HG03378 (cell line): ENCODE measurements around the gene L3MBTL4.
"Not testable (repeated sequence)": the region's sequence is repeated elsewhere in the genome, so short reads cannot be mapped to it uniquely, and the experiment has no call there.

Experiments
- ATAC-seq: cut with Tn5 transposase; IDR thresholded peaks from one replicate; pipeline ENCODE4 v1.9.1; 2021; ENCODE audit warnings: mild to moderate bottlenecking, moderate library complexity; ENCODE audit not compliant: unreplicated experiment

The L3MBTL4 gene

DNA sequence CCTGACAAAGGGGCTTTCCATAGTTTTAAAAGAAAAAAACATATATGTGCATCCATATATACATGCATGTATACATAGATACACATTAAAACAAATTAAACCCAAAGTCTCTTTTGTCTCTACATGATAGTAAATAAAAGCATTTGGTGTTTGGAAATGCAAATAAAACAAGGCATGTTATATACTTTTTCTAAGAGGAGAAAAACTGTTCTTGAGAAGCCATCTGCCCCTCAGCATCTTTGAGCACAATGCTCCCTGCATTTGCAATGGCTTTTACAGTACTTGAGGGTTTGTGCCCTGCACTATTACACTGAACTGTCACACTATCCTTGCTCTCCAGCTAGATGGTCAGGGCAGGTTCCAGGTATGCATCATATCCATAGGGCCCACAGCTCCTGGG lies 210.2 kb downstream of the L3MBTL4 start:
- no peak for ATAC-seq

GRCh38 chr18:6203791-6204190 lies 210.9 kb downstream of the L3MBTL4 start:
- no peak for ATAC-seq

DNA sequence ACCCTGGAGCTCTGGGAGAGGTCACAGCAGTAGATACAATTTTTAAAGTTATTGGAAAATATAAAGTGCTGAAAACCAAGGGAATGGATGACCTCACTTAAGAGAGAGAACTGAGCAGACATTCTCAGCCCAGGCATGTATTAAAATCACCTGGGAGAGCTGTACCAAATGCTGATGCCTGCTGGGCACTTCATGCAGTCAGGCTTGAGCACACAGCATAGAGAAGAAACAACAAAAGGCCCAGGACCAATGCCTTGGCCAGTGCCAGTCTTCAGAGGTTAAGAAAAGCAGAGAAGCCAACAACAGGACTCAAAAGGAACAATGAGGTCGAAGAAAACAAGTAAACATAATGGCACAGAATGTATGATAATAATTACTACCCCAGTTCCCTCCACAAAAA lies 211.8 kb downstream of the L3MBTL4 start:
- ATAC-seq = no peak

GRCh38 chr18:6200204-6200774 lies 214.4 kb downstream of the L3MBTL4 start:
- no peak for ATAC-seq

DNA sequence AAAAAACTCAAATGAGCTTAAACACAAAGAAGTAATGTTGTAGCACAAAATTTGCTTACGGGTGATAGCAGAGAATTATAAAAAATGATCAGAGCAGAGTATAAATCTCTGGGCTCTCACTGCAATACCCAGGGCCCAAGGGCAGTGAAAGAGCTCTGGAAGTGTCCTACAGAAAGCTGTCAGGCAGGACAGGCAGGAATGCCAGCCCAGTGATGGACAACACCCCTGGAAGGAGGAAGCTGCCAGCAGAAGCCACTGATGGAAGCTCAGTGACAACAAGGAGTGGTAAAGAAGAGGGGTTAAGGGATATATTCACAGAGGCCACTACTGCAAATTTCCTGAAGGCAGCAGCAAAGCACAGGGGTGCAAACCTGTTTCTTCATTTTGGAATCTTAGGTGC lies 214.9 kb downstream of the L3MBTL4 start:
- ATAC-seq = no peak

GRCh38 chr18:6198585-6198984 lies 216.1 kb downstream of the L3MBTL4 start:
- ATAC-seq = no peak

DNA sequence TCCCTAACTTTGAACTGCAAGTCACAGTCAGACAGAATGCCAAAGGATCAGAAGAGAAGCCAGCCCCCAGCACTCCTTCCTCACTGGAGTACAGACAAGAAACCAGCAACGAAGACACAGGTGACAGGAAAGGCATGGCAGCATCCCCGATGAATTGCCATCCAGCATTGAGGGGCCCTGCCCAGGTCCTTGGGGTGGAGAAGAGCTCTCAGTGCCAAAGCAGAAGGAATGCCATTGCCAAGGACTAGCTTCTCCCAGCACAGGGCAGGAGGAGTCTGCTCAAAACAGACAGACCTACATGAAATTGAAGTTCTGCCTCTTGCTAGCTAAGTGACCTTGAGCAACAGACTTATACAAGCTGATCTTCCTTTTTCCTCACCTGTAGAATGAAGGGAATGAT lies 220.1 kb downstream of the L3MBTL4 start:
- ATAC-seq = no peak

DNA sequence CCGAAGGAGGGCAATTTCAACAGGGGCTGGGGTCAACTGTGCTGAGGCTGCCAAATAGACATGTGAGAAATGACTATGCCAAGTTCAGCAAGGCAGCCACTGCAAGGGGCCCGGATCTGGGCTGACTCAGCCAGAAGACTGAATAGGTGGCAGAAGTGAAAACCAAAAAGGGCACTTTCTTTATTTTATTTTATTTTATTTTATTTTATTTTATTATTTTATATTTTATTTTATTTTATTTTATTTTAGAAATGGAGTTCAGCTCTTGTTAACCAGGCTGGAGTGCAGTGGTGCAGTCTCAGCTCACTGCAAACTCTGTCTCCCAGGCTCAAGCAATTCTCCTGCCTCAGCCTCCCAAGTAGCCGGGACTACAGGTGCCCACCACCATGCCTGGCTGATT lies 228.9 kb downstream of the L3MBTL4 start:
- ATAC-seq = not testable (repeated sequence)

DNA sequence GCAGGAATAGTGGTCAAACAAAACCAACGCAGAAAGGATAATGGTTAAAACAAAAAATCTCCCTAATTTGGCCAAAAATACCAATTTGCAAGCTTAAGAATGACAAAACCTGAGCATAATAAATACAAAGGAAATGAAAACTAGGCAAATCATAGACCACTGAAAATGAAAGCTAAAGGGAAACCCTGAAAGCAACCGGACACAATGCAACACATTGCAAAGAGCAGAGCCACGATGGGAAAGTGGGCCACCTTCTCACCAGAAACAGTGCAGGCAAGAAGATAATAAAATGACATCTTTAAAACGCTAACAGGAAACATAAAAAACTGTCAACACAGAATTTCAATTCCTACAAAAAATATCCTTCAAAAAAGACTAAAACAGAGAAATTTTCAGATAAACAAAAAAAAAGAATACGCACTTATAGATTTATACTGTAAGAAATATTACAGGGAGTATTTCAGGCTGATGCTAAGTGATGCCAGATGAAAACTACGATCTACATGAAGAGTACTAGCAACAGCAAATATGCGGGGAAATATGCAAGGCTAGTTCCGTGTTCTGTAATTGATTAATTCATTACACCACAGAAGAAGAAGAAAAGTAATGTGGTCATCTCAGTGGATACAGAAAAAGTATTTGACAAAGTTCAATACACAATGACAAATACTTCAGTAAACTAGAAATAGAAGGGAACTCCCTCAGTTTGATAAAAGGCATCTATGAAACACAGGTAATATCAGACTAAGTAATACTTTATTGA lies 239.5 kb downstream of the L3MBTL4 start:
- no peak for ATAC-seq

- no peak for ATAC-seq
Measured at GRCh38 chr18:6170604-6171003, 244.1 kb downstream of the L3MBTL4 start.

DNA sequence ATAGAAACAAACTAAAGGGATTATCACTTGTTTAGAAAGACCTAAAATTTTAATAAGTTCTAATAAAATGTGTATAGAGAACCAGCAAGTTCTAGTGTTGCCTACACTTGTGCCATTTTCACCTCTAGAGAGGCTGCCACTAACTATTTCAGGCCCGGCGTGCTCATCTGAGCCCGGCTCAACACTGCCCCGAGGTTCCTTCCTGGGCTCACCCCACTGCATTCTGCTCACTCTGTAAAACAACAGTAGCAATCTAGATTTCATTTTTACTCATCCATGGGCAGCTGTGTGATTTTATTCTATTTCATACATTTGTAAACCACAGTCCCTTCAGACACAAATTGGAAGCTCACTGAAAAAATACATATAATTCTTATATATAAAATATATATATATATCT lies 253.2 kb downstream of the L3MBTL4 start:
- no peak for ATAC-seq

DNA sequence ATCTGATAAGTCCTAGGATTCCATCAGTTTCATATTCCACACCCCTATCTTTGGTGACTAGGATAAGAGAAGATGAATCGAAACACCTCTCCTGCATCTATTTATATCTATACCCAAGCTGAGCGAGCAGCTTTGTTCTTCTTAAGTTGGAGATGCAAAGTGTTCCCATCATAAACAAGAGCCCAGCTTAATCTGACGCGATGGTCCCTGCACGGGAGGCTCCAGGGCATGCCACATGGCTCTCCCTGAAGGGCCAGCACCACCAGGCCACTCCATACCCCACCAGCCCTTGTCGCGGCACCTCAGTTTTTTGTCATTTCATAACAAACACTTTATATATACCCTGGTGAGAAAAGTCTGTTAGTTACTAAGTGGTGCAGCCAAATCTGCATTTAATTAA lies 255.3 kb downstream of the L3MBTL4 start:
- ATAC-seq = no peak

GRCh38 chr18:6158958-6159357 lies 255.8 kb downstream of the L3MBTL4 start:
- ATAC-seq = no peak

DNA sequence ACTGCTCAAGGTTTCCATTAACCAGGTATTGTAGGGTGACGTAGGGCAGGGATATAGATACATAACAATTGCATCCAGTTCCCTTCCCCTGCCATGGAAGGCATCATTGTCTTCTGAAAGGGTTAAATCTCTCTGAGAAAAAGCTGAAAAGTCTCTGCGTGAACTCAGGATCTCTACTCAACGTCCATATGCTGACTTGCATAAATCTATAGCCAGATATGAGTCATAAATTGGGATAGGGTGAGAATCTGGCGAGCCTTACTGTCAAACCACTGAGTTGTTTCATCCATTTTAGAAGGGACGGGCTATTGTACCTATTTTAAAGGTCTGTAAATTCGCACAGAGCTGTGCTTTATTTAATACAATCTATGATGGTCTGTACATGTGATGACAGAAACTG lies 258.3 kb downstream of the L3MBTL4 start:
- no peak for ATAC-seq

GRCh38 chr18:6155707-6156106 lies 259.0 kb downstream of the L3MBTL4 start:
- no peak for ATAC-seq

- no peak for ATAC-seq
Measured at GRCh38 chr18:6150430-6150829, 264.3 kb downstream of the L3MBTL4 start.

- ATAC-seq = no peak
Measured at GRCh38 chr18:6146307-6146661, 268.4 kb downstream of the L3MBTL4 start.

GRCh38 chr18:6145645-6146306 lies 268.9 kb downstream of the L3MBTL4 start:
- ATAC-seq = no peak

- ATAC-seq = no peak
Measured at GRCh38 chr18:6139007-6139406, 275.7 kb downstream of the L3MBTL4 start.

DNA sequence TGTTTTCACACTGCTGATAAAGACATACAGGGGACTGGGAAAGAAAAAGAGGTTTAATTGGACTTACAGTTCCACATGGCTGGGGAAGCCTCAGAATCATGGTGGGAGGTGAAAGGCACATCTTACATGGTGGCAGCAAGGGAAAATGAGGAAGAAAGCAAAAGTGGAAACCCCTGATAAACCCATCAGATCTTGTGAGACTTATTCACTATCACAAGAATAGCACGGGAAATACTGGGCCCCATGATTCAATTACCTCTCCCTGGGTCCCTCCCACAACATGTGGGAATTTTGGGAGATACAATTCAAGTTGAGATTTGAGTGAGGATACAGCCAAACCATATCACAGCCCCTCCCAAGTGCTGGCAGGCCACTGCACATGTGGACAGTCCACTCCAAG lies 278.8 kb downstream of the L3MBTL4 start:
- not testable (repeated sequence) for ATAC-seq

DNA sequence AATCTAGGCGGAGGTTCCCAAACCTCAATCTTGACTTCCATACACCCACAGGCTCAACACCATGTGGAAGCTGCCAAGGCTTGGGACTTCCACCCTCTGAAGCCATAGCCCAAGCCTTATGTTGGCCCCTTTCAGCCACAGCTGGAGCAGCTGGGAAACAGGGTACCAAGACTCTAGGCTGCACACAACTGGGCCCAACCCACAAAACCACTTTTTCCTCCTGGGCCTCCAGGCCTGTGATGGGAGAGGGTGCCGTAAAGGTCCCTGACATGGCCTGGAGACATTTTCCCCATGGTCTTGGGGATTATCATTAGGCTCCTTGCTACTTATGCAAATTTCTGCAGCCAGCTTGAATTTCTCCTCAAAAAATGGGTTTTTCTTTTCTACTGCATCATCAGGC lies 279.7 kb downstream of the L3MBTL4 start:
- not testable (repeated sequence) for ATAC-seq

- ATAC-seq = no peak
Measured at GRCh38 chr18:6132751-6133368, 281.9 kb downstream of the L3MBTL4 start.
